Prostate gland (tissue), 2 donors: ENCODE results near the gene RAB6B.

Source experiments
- POLR2AphosphoS5 ChIP-seq: sonication (generic); formaldehyde crosslinking; IDR thresholded peaks from one replicate; pipeline ENCODE4 v1.6.1; 2017; ENCODE audit warnings: antibody characterized with exemption
- TF ChIP-seq, protein P1 (sequence below), 4 experiments: fragments of 200-600 bp in 2 of 4; fragments of 450-650 bp in 2 of 4; sonication (generic) in 2 of 4; IDR thresholded peaks; 1 replicate in 3 of 4; 2 replicates in 1 of 4; pipeline ENCODE4 v1.5.1; 2016 to 2019; ENCODE audit warnings: antibody characterized with exemption in 4 of 4, mild to moderate bottlenecking in 2 of 4, moderate library complexity in 2 of 4

DNA sequence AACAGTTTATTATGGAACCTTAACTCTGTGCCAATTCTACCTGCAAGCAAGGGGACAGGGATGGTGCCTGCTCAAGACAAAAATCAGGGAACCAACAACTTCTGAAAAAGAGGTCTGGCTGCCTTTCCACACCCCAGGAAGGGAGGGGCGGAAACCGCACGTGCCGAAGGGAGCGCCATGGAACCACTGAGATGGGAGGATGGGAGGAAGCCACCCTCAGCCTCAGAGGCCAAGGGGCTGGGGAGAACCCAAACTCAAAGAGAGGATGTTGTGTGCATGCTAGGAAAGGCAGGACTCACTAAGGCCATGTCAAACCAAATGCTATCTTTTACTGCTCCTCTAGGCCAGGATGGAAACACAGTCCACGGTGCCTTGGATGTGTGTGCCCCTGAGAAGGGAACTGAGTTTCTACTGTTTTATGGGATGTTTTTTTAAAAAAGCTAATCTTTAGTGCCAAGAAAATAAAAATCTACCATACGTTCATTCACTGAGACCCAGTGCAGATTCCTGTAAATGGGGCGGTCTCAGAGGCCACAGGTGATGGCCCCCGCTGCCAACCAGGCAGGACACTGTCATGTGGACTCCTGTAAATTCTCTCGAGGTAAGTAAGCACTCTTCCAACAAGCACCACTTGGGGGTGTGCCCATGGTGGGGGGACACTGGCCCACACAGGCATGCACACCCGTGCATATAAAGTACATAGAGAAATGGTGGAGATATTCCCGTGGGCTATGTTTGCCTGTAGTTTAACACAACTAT is 69.5 kb downstream of the RAB6B start:
- TF ChIP-seq POLR2AphosphoS5, result no peak
- TF ChIP-seq, protein P1, sequence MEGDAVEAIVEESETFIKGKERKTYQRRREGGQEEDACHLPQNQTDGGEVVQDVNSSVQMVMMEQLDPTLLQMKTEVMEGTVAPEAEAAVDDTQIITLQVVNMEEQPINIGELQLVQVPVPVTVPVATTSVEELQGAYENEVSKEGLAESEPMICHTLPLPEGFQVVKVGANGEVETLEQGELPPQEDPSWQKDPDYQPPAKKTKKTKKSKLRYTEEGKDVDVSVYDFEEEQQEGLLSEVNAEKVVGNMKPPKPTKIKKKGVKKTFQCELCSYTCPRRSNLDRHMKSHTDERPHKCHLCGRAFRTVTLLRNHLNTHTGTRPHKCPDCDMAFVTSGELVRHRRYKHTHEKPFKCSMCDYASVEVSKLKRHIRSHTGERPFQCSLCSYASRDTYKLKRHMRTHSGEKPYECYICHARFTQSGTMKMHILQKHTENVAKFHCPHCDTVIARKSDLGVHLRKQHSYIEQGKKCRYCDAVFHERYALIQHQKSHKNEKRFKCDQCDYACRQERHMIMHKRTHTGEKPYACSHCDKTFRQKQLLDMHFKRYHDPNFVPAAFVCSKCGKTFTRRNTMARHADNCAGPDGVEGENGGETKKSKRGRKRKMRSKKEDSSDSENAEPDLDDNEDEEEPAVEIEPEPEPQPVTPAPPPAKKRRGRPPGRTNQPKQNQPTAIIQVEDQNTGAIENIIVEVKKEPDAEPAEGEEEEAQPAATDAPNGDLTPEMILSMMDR (IDR thresholded peaks at IDR 0.05), result no peak
